ENCODE measurements around the gene EID2B.
A peak's percentile ranks its signal among the peaks of the same experiment; 100 is the strongest.

EID2B gene

GRCh38 chr19:39506598-39506943, 26.1 kb downstream of the EID2B start:
- no peak overlapping the region for H3K4me3 ChIP-seq (ENCODE audit: low read length)
- DNase-seq (ENCODE audit: low read depth, low spot score): no peak

GRCh38 chr19:39502640-39503417, 29.8 kb downstream of the EID2B start:
- peak overlapping the region; percentile 22 for H3K4me3 ChIP-seq (ENCODE audit: low read length)
- DNase-seq (ENCODE audit: low read depth, low spot score): peak; percentile 75

GRCh38 chr19:39501340-39501739, 31.3 kb downstream of the EID2B start:
- no peak for DNase-seq (ENCODE audit: low read depth, low spot score)

GRCh38 chr19:39500543-39500942, 32.1 kb downstream of the EID2B start:
- no peak overlapping the region for H3K4me3 ChIP-seq (ENCODE audit: low read length)
- no peak for DNase-seq (ENCODE audit: low read depth, low spot score)

More at GRCh38 chr19:39501340-39501739, 31.3 kb downstream of the EID2B start:
- no peak overlapping the region for H3K4me3 ChIP-seq (ENCODE audit: low read length)

- no peak for DNase-seq (ENCODE audit: low read depth, low spot score)
- no peak overlapping the region for H3K4me3 ChIP-seq (ENCODE audit: low read length)
These were observed 32.7 kb downstream of the EID2B start for GRCh38 chr19:39499932-39500331.

- no peak for DNase-seq (ENCODE audit: low read depth, low spot score)
- peak within 1 kb of the TSS; percentile 23 for H3K4me3 ChIP-seq (ENCODE audit: low read length)
These were observed 33.6 kb downstream of the EID2B start, which contains the start of gene DLL3 for GRCh38 chr19:39498798-39499642. Gene DLL3, plus strand, starts transcription at chr19:39498947. Its CDS starts 28 bp downstream, at chr19:39498975.

GRCh38 chr19:39497996-39498797, 34.5 kb downstream of the EID2B start:
- DNase-seq (ENCODE audit: low read depth, low spot score): no peak
- H3K4me3 ChIP-seq (ENCODE audit: low read length): peak overlapping the region; percentile 23

GRCh38 chr19:39497701-39497995, 35.0 kb downstream of the EID2B start:
- peak overlapping the region; percentile 23 for H3K4me3 ChIP-seq (ENCODE audit: low read length)
- no peak for DNase-seq (ENCODE audit: low read depth, low spot score)

GRCh38 chr19:39496063-39496462, 36.6 kb downstream of the EID2B start:
- DNase-seq (ENCODE audit: low read depth, low spot score): no peak
- H3K4me3 ChIP-seq (ENCODE audit: low read length): no peak overlapping the region

GRCh38 chr19:39494661-39495060, 38.0 kb downstream of the EID2B start:
- H3K4me3 ChIP-seq (ENCODE audit: low read length): no peak overlapping the region
- no peak for DNase-seq (ENCODE audit: low read depth, low spot score)

- DNase-seq (ENCODE audit: low read depth, low spot score): no peak
These were observed 39.9 kb downstream of the EID2B start for GRCh38 chr19:39492788-39493187.

GRCh38 chr19:39492225-39492624, 40.4 kb downstream of the EID2B start:
- DNase-seq (ENCODE audit: low read depth, low spot score): no peak
- H3K4me3 ChIP-seq (ENCODE audit: low read length): no peak overlapping the region

More at GRCh38 chr19:39492788-39493187, 39.9 kb downstream of the EID2B start:
- no peak overlapping the region for H3K4me3 ChIP-seq (ENCODE audit: low read length)

- no peak for DNase-seq (ENCODE audit: low read depth, low spot score)
- no peak overlapping the region for H3K4me3 ChIP-seq (ENCODE audit: low read length)
These were observed 42.9 kb downstream of the EID2B start for GRCh38 chr19:39489756-39490155.

- H3K4me3 ChIP-seq (ENCODE audit: low read length): no peak overlapping the region
- DNase-seq (ENCODE audit: low read depth, low spot score): no peak
These were observed 49.5 kb downstream of the EID2B start for GRCh38 chr19:39483141-39483540.

- DNase-seq (ENCODE audit: low read depth, low spot score): no peak
- peak overlapping the region; percentile 98 for H3K4me3 ChIP-seq (ENCODE audit: low read length)
These were observed 51.0 kb downstream of the EID2B start for GRCh38 chr19:39481676-39482075.

- no peak for DNase-seq (ENCODE audit: low read depth, low spot score)
- H3K4me3 ChIP-seq (ENCODE audit: low read length): peak overlapping the region; percentile 98
These were observed 51.5 kb downstream of the EID2B start for GRCh38 chr19:39481229-39481545.

All from Jurkat, Clone E6-1 (cell line).